Epithelial cell of prostate (primary cell): ENCODE data around the gene BICC1.

Experiments
- DNase-seq: peaks from one replicate; pipeline ENCODE4 v3.0.0-alpha.2; 2011; ENCODE audit warnings: low read depth, low spot score
- H3K27ac ChIP-seq: fragments of 450-650 bp; 2 replicates; pipeline ENCODE4 v1.5.1; 2017; ENCODE audit warnings: mild to moderate bottlenecking

The BICC1 gene

DNA sequence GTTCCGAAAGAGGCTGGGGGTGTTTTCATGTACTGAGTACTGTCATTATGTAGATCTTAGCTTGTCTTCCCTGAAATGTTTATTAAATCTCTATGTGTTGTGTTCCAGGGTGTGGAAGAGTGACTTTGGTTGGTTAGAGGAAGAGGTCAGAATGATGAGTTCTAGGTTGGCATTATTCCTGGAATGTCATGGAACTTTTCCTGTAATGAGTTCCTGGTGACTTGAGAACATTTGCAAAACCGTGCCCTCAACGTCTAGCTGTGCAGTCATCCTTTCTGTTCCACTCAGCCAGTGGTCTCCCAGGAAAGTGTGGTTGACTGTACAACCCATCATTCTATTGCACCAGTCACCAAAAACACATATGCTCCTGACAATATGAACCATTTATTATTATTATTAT is 129.6 kb downstream of the BICC1 start:
- peak overlapping the region; percentile 60 for H3K27ac ChIP-seq
- no peak for DNase-seq

DNA sequence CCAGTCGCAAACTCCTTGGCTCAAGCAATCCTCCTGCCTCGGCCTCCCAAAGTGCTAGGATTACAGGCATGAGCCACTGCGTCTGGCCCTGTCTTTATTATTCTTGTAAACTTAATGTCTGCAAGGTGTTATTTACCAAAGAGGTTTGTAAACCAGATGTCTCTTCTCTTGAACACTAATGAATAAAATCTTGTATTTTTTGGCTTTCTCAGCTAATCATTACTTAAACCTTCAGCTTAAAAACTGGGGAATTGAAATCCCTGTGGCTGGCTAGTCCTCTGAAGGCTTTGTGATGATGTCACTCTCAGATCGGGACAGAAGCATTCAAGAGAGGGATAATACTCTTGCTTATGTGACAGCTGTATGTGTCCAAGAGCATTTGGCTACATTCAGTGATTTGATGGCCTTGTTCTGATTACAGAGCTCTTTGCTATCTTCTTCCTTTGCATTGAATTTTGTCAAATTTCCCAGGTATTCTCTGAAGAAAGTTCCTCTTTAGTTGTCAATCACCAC is 130.3 kb downstream of the BICC1 start:
- DNase-seq, result no peak
- no peak overlapping the region for H3K27ac ChIP-seq

DNA sequence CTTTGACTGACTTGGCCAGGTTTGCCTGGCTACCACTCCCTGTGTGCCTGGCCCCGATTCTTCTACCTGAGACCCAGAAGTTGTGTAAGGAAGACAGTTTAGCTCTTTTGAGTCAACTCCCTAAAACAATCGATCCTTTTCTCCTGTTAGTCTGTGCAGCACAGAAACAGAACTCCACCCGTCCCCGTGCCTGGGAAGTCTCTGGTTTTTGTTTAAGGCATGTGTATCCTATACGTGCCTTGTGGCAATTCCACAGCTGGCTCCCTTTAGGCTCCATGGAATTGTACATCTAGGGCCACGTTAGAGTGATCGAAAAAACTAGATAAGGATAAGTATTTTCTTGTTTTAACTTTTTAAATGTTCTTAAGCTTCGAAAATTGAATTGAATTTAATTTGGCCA is 131.6 kb downstream of the BICC1 start:
- no peak overlapping the region for H3K27ac ChIP-seq
- no peak for DNase-seq

DNA sequence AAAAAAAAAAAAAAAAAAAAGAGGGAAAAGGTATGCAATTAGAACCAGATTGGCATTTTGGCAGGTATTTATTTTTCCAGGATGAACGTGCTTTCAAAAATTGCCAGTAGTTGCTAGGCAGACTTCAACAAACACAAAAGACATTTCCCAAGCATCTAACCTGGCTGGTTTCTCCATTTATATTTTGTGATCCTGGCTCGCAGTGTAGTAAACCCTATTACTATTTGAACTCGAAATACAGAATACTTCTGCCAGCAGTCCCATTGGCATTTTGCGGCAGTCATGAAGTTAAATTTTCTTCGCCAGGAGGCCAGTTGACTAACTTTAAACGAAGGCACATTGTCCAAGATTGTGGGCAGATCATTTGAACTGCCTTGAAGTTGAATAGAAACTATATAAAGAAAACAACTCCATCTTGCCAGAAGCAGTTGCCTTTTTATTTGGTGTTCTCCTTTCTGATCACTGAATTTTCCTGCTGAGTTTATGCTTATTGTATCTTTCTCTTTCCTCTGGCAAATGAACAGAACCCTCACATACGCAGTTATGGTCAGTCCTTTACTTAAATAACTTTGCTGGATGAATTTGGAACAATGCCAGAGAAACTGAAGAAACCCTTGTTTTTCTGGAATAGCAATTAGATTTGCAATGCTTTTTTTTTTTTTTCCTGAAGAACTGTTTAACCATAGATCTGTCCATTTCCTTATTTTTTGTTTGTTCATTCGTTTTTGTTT is 132.9 kb downstream of the BICC1 start:
- DNase-seq, result no peak
- no peak overlapping the region for H3K27ac ChIP-seq

DNA sequence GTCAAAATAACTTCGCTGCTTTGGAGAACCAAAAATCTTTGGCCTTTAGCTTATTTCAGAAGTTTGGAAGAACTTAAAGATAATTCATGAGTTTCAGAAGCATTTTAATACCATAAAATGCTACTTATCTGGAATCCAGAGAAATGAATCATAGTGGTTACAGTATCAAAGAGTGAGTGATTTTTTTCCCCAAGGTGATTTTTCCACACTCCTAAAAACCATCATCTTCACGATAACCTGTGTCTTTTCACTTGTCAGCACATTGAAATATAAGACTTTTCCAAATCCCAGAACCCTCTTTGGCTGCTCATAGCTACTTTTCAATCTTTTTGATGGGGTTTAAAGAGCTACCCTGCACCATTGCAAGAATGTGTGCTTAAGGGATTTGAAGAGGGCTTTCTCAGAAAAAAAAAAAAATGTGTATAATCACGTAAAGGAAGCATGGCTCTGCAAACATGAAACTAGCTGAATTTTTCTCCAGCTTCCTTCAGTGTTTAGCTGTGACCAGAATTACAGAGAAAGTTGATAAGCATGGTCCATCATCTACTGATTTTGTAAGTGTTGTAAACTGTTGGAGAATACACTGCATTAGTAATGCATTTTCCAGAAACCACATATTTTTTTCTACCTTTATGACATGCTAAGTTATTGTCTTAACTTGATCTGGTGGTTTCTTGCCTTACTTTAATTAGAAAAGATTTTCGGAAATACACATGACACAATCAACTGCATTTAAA is 134.9 kb downstream of the BICC1 start:
- DNase-seq, result peak; percentile 10
- peak overlapping the region; percentile 3 for H3K27ac ChIP-seq

DNA sequence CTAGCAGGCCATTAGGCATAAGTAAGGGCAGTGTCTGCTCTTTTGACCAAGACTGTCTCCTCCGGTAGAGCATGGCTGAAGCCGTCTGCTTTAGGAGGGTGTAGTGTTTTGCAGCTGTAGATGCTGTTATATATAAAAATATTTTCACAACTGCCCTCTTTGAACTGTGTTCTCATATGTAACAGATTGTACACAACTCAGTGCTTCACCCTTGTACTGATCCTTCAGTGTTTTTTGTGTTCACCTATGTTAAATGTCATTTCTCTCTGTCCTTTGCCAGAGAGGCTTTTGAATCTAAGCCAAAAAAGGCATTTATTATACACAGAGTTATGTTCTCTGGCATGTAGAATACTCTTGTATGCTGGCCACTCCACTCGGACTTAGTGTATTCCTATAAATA is 135.5 kb downstream of the BICC1 start:
- peak overlapping the region; percentile 3 for H3K27ac ChIP-seq
- DNase-seq, result no peak

DNA sequence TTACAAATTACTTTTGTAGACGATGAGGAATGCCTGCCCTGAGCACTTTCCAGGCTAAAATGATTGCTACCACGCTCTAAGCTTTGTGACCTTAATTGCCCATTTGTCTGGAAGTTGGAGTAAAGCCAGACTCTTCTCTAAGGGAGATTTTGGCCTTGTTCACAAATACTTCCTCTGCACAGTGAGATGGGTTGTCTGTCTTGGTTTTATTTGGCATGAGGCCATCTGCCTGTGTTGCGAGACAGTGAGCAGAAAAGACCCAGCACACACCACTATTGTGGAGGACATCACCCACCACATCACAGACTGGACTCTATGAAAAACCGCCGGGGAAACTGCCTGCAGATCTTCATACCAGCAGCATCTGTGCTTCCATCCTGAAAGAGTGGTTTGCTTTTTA is 138.4 kb downstream of the BICC1 start:
- DNase-seq, result no peak
- H3K27ac ChIP-seq, result no peak overlapping the region

DNA sequence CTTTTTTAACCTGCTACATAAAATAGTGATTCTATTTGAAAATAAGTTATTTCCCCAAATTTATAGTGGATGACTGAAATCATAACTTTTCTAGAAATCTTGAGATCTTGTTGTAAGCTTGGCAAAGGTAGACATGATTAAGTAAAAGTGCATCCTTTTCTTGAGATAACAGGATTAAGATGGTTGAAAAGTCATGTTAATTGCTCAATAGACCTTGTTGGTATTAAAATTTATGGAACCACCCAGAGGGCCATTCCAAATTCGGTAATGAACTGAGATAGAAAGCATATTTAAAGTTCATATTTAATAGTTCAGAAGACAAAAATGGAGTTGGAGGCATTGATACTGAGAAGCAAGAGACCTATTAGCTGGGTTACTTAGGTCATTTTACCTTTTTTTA is 139.1 kb downstream of the BICC1 start:
- no peak overlapping the region for H3K27ac ChIP-seq
- no peak for DNase-seq

DNA sequence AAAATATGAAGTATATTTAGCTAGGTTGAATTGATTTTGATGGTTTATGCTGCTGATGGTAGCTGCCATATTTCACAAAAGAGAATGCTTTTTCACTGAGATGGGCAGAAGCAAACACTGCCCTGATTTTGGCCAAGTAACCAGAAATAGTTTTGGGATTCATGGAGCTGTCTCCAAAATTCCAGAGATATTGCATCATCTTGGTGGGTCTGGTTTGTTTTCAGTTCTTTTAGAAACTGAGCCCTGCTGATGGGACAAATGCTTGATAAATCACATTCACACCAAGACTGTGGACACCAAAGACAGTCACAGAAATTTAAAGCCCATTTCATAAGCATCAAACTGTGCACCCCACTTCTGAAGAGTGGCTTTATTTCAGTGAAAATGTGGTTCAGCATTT is 140.5 kb downstream of the BICC1 start:
- H3K27ac ChIP-seq, result no peak overlapping the region
- no peak for DNase-seq

DNA sequence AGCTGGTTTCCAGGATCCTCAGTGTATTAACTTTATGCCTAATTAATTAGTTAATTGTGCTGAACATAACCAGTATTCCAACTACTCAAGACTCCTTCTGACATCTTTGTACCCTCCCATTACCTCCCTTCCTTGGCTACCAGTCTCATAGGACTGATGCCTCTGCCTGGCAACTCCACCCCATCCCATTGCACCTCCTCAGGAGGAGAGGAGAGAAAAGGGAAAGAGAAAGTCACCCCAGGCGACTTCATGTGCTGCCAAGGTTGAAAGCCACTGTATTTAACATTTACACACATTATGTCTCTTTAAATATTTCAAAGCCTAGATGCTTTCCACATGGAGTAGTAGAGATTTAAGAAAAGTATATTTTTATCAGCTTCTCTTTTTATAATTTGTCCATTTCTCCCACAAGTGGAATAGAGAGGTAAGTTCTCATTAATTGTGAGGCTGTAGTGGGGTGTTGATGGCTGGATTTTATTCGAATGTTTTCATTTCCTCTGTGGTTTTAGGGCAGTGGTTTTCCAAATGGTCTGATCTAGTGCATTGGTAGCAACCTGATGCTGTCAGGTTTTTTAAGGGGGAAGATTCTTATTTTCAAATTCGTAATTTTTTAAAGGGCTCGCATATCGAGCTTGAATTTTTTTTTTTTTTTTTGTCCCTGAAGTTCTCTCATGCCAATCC is 148.0 kb downstream of the BICC1 start:
- DNase-seq, result no peak
- peak overlapping the region; percentile 51 for H3K27ac ChIP-seq

DNA sequence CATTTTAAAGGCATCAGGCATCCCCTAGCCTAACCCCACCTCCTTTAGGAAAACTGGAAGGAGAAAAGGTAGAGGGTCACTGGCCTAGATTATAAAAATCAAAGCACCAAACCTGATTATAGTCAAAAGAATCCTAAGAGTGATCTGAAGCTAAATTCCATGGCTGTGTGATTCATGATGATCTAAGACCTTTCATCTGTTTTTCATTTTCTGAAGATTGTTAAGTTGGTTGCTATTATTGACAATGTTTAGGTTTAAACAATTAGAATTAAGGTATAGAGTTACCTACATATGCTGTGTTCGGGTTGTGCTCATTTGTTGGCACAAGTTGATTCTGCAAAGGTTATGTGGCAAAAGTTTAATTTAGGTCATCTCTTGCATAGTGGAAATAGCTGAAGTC is 148.7 kb downstream of the BICC1 start:
- no peak for DNase-seq
- H3K27ac ChIP-seq, result peak overlapping the region; percentile 51

DNA sequence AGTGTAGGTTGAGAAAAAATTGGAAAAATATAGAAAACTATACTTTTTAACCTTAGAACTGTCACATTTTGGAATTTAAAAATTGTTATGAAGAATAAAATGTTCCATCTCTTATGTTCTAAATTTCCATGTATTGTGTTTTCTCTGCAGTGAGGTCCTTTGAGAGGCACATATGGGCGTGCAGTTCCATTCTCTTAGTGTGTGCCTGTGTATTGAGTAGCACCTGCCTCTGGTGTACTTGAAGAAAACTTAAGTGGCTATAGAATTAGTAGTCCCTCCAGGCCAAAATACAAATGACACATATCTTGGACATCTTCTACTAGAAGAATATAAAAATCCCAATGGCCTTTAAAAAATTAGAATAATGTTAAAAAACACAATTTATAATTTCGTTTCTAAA is 149.2 kb downstream of the BICC1 start:
- H3K27ac ChIP-seq, result peak overlapping the region; percentile 51
- DNase-seq, result no peak

DNA sequence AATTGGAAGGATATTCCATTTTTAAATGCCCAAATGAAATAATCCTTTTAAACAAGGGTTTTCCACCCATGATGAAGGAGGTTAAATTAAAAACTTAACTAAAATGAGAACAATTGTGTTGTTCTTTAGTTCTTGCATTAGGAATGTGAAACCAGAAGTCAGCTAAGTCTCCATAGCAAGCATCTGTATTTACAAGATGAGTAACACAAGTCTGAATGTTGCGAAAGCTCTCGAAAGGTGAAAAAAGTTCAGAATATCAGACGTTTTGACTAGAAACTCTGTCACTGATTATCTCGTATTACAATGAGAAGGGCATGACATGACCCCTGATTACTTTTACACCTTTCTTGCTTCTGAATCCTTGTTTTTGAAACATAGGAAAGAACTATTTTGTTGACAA is 149.6 kb downstream of the BICC1 start:
- DNase-seq, result peak; percentile 72
- H3K27ac ChIP-seq, result peak overlapping the region; percentile 51

DNA sequence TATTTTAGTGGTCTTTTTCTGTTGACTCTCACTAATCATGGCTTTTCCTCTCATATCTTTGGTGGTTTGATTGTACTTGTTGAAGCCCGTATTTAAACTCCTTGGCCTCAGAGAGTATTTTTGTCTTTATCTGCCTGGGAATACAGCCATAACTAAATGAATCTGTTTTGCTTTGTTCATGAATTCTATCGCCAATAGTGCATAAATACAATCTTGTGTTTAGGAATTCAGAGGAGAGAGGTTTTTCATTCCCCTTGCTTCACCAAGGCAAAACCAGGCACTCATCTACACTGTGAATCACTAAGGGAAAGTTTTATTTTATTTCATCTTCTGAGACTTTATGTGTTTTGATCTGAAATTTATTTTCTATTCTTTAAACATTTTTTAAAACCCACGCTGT is 152.7 kb downstream of the BICC1 start:
- no peak overlapping the region for H3K27ac ChIP-seq
- DNase-seq, result no peak

DNA sequence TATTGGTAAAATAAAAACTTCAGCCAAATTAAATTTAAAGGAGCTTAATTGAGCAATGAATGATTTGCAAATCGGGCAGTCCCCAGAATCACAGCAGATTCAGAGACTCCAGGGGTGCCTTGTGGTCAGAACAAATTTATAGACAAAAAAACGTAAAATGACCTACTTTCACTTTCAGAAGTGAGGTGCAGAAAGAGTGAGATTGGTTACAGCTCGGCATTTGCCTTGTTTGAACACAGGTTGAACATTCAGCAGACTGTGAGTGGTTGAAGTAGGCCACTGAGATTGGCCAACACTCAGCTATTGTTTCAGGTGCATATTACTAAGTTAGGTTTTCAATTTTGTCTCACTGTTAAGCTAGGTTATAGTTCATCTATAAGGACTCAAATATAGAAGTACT is 153.4 kb downstream of the BICC1 start:
- H3K27ac ChIP-seq, result no peak overlapping the region
- DNase-seq, result no peak

DNA sequence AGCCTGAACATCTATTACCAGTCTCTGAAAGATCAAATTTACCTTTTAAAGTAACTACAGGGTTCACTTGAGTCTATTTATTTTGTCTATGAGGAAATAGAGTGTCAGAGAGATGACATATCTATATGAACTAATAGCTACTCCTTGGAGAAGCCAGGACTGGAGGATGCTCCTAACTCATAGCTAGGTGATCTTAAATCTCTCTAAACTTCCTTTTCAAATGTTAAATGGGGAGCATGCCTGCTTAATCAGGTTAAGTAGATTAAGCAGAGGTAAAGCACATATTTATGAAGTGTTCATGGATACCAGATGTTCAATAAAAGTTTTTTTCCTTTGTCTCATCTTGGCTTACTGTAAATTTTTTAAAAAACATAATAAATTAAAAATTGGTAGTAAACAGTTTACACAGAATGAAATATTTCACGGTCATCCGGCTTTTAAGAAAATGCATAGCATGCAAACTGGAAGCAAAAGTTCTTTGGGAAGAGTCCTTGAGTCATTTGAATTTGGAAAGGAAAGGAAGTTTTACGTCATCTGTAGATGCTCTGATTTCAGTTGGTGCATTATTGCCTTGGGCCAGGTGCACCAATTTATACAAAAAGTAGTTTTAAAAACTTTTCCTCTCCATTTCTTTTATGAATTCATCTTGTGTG is 155.1 kb downstream of the BICC1 start:
- H3K27ac ChIP-seq, result no peak overlapping the region
- no peak for DNase-seq

DNA sequence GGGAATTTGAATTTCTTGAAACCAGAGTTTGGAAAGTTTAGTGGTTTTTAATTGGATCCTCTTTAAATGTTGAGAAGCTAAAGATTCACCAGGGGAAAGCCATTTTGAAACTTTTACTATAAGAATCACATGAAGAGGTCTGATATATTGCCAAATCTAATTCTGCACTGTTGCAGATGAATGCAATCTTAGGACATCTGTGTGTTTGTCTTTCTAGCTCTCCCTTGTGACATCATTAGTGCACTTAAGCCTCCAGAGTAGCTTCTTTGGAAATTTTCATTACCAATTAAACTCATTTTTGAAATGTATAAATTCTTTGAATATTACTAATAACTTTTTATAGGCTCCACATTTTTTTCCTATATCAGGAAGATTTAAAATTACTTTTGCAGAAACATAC is 160.2 kb downstream of the BICC1 start:
- H3K27ac ChIP-seq, result no peak overlapping the region
- DNase-seq, result no peak

DNA sequence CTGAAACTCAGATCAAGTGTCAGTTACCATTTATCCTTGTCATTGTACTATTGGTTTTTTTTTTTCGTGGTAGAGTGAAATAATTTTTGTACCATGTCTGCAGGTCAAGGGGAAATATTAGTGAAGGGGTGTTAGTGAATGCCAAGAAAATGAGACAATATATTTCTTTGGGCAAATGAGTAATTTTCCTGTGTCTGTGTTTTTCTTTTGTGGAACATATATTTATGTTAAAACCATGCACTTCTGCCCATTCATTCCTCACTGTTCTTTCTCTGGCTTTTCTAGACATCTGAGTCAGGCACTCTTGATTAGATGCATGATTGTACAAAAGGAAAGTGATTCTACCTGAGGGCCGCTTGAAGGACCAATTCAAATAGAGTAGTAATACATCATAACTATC is 161.6 kb downstream of the BICC1 start:
- no peak for DNase-seq

DNA sequence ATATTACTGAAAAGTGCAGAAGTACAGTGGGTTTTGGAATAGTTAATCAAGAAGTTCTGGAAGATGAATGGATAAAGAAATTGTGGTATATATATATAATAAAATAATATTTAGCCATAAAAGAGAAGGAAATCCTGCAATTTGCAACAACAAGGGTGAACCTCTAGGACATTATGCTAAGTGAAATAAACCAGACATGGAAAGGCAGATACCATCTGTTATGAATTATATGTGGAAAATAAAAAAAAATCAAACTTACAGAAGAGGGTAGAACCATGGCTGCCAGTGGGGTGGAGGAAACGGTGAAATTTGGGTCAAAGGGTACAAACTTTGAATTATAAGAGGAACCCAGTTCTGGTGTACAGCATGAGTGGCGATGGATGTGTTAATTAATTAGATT is 162.6 kb downstream of the BICC1 start:
- H3K27ac ChIP-seq, result no peak overlapping the region
- no peak for DNase-seq

More for the DNA sequence above, 161.6 kb downstream of the BICC1 start:
- H3K27ac ChIP-seq, result no peak overlapping the region

DNA sequence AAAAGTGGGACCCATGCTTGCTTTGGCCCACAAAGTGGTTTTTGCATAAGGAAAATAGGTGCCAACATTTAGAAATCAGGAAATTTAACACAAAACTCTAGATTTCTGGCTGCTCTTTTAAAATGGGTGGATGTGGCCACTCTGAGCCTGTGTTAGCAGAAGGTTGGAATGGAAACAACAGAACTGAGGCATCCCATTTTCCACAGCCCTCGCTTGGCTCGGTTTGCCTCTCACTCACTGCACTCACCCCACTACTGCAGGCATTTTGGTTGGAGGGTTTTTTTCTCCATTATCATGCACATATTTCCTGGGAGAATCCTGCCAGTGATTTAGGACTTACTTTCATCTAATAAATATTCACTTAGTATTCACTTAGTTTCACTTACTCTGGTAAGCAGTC is 178.9 kb downstream of the BICC1 start:
- DNase-seq, result no peak
- H3K27ac ChIP-seq, result no peak overlapping the region

DNA sequence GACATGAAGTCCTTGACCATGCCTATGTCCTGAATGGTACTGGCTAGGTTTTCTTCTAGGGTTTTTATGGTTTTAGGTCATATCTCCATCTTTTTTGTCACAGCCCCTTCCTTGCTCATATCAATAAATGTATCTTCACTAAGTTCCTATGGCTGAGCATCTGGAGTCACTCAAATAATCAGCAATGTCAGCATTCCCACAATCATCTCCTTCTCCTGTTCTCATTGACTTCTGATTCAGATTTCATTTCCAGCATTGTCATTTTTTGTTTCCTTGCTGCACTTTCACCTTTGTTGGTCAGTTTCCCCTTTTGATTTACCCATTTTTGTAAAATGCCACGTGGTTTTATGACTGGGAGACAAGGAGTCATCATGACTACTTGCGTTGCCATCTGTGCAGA is 181.2 kb downstream of the BICC1 start:
- H3K27ac ChIP-seq, result no peak overlapping the region
- DNase-seq, result no peak
